GM21723 (cell line): Measurements from ENCODE around the gene EXOC4.
"Not testable (repeated sequence)": the region's sequence is repeated elsewhere in the genome, so short reads cannot be mapped to it uniquely, and the experiment has no call there.

ENCODE experiments used
- ATAC-seq: cut with Tn5 transposase; IDR thresholded peaks from one replicate; pipeline ENCODE4 v1.9.1; 2021; ENCODE audit warnings: mild to moderate bottlenecking, moderate library complexity; ENCODE audit not compliant: unreplicated experiment

Gene EXOC4

GRCh38 chr7:133906553-133906952 lies 653.7 kb downstream of the EXOC4 start:
- ATAC-seq, result not testable (repeated sequence)

GRCh38 chr7:133910761-133911160 lies 657.9 kb downstream of the EXOC4 start:
- no peak for ATAC-seq

- ATAC-seq, result no peak
Measured at GRCh38 chr7:133911724-133912123, 658.8 kb downstream of the EXOC4 start.

- ATAC-seq, result no peak
Measured at GRCh38 chr7:133912916-133913697, 660.2 kb downstream of the EXOC4 start.

- no peak for ATAC-seq
Measured at GRCh38 chr7:133916621-133917020, 663.7 kb downstream of the EXOC4 start.

GRCh38 chr7:133919810-133920209 lies 666.9 kb downstream of the EXOC4 start:
- no peak for ATAC-seq

GRCh38 chr7:133921635-133922182 lies 668.8 kb downstream of the EXOC4 start:
- ATAC-seq, result no peak

- no peak for ATAC-seq
Measured at GRCh38 chr7:133923974-133924373, 671.1 kb downstream of the EXOC4 start.

GRCh38 chr7:133931053-133931452 lies 678.2 kb downstream of the EXOC4 start:
- no peak for ATAC-seq

GRCh38 chr7:133932591-133932990 lies 679.7 kb downstream of the EXOC4 start:
- ATAC-seq, result no peak

GRCh38 chr7:133934262-133934976 lies 681.5 kb downstream of the EXOC4 start:
- ATAC-seq, result no peak

GRCh38 chr7:133934977-133935330 lies 682.1 kb downstream of the EXOC4 start:
- ATAC-seq, result no peak

GRCh38 chr7:133936074-133936473 lies 683.2 kb downstream of the EXOC4 start:
- ATAC-seq, result no peak

GRCh38 chr7:133937786-133938185 lies 684.9 kb downstream of the EXOC4 start:
- no peak for ATAC-seq

- ATAC-seq, result no peak
Measured at GRCh38 chr7:133940368-133940767, 687.5 kb downstream of the EXOC4 start.

- ATAC-seq, result no peak
Measured at GRCh38 chr7:133941496-133941895, 688.6 kb downstream of the EXOC4 start.

- ATAC-seq, result no peak
Measured at GRCh38 chr7:133945497-133945896, 692.6 kb downstream of the EXOC4 start.

- ATAC-seq, result no peak
Measured at GRCh38 chr7:133947458-133948254, 694.8 kb downstream of the EXOC4 start.

GRCh38 chr7:133948588-133948987 lies 695.7 kb downstream of the EXOC4 start:
- ATAC-seq, result no peak

GRCh38 chr7:133950855-133951254 lies 698.0 kb downstream of the EXOC4 start:
- no peak for ATAC-seq

GRCh38 chr7:133955208-133955607 lies 702.3 kb downstream of the EXOC4 start:
- no peak for ATAC-seq
